Effector memory CD8-positive, alpha-beta T cell (primary cell): ENCODE results near the gene FHL2.

Experiments used
- ATAC-seq: fragments of 150-1000 bp; cut with Tn5 transposase; replicated peaks from 2 replicates; pipeline ENCODE4 v1.10.0; 2021; ENCODE audit warnings: mild to moderate bottlenecking, moderate library complexity
- DNase-seq, 3 experiments: peaks; one replicate each; pipeline ENCODE4 v3.0.0; 2021
- H3K27ac Mint-ChIP-seq, 2 donors: one replicate each; pipeline ENCODE4 v1.8.0; 2022; ENCODE audit warnings: mild to moderate bottlenecking in 2 of 2, mixed read lengths in 2 of 2, moderate library complexity in 2 of 2
- H3K27me3 Mint-ChIP-seq, 2 donors: one replicate each; pipeline ENCODE4 v1.8.0; 2022; ENCODE audit warnings: mixed read lengths in 2 of 2
- H3K36me3 Mint-ChIP-seq: one replicate; pipeline ENCODE4 v1.8.0; 2022; ENCODE audit warnings: mild to moderate bottlenecking, moderate library complexity, mixed read lengths; ENCODE audit not compliant: insufficient read depth
- H3K4me1 Mint-ChIP-seq, 2 donors: one replicate each; pipeline ENCODE4 v1.8.0; 2022; ENCODE audit warnings: low read depth in 2 of 2, mixed read lengths in 2 of 2
- H3K4me3 Mint-ChIP-seq, 2 donors: one replicate each; pipeline ENCODE4 v1.8.0; 2022; ENCODE audit warnings: mild to moderate bottlenecking in 2 of 2, mixed read lengths in 2 of 2, moderate library complexity in 2 of 2
- H3K9me3 Mint-ChIP-seq, 2 donors: one replicate each; pipeline ENCODE4 v1.8.0; 2022; ENCODE audit warnings: mixed read lengths in 2 of 2

Gene FHL2

GRCh38 chr2:105412584-105412983, 13.7 kb upstream of the FHL2 start:
- Mint-ChIP-seq H3K4me1 (peaks cover 0 to 2% of the 10 kb centered on the region in 2 donors), H3K36me3 (no peaks in the 10 kb centered on the region), H3K4me3 (no peak overlapping the region), H3K27me3 (peaks cover 54 to 75% of the 10 kb centered on the region in 2 donors), H3K9me3 (no peaks in the 10 kb centered on the region), H3K27ac (no peak overlapping the region)
- ATAC-seq (no peak), DNase-seq (no peak)

GRCh38 chr2:105411720-105412407, 13.0 kb upstream of the FHL2 start:
- no peaks in the 10 kb centered on the region for H3K36me3 Mint-ChIP-seq
- no peaks in the 10 kb centered on the region for H3K9me3 Mint-ChIP-seq
- no peak for ATAC-seq
- DNase-seq = no peak
- peaks cover 52 to 69% of the 10 kb centered on the region in 2 donors for H3K27me3 Mint-ChIP-seq
- H3K4me3 Mint-ChIP-seq = no peak overlapping the region
- no peaks in the 10 kb centered on the region for H3K4me1 Mint-ChIP-seq
- H3K27ac Mint-ChIP-seq = no peak overlapping the region

- H3K4me1 Mint-ChIP-seq = no peaks in the 10 kb centered on the region
- DNase-seq (no peak), ATAC-seq (no peak)
- no peak overlapping the region for H3K4me3 Mint-ChIP-seq
- H3K36me3 Mint-ChIP-seq = no peaks in the 10 kb centered on the region
- peaks cover 49 to 75% of the 10 kb centered on the region in 2 donors for H3K27me3 Mint-ChIP-seq
- no peaks in the 10 kb centered on the region for H3K9me3 Mint-ChIP-seq
- no peak overlapping the region for H3K27ac Mint-ChIP-seq
These were observed 11.7 kb upstream of the FHL2 start for GRCh38 chr2:105410554-105410953.

GRCh38 chr2:105409717-105410116, 10.9 kb upstream of the FHL2 start:
- ATAC-seq (no peak), DNase-seq (no peak)
- Mint-ChIP-seq H3K9me3 (no peaks in the 10 kb centered on the region), H3K4me1 (no peaks in the 10 kb centered on the region), H3K4me3 (no peak overlapping the region), H3K36me3 (no peaks in the 10 kb centered on the region), H3K27me3 (peaks cover 41 to 74% of the 10 kb centered on the region in 2 donors), H3K27ac (no peak overlapping the region)

GRCh38 chr2:105407946-105408743, 9.3 kb upstream of the FHL2 start:
- Mint-ChIP-seq H3K36me3 (no peaks in the 10 kb centered on the region), H3K4me3 (no peak overlapping the region), H3K9me3 (no peaks in the 10 kb centered on the region), H3K4me1 (no peaks in the 10 kb centered on the region), H3K27me3 (peaks cover 39 to 74% of the 10 kb centered on the region in 2 donors), H3K27ac (no peak overlapping the region)
- ATAC-seq (no peak), DNase-seq (no peak)

GRCh38 chr2:105406221-105406620, 7.4 kb upstream of the FHL2 start:
- Mint-ChIP-seq H3K4me1 (no peaks in the 10 kb centered on the region), H3K36me3 (no peaks in the 10 kb centered on the region), H3K27me3 (peaks cover 30 to 62% of the 10 kb centered on the region in 2 donors), H3K4me3 (no peak overlapping the region), H3K27ac (no peak overlapping the region), H3K9me3 (no peaks in the 10 kb centered on the region)
- ATAC-seq = no peak
- no peak for DNase-seq

- Mint-ChIP-seq H3K9me3 (no peaks in the 10 kb centered on the region), H3K27me3 (peaks cover 30 to 71% of the 10 kb centered on the region in 2 donors)
- no peak for DNase-seq
These were observed 6.4 kb upstream of the FHL2 start for GRCh38 chr2:105405291-105405690.

GRCh38 chr2:105404736-105405135, 5.9 kb upstream of the FHL2 start:
- DNase-seq (no peak), ATAC-seq (no peak)
- Mint-ChIP-seq H3K36me3 (no peaks in the 10 kb centered on the region), H3K27me3 (peaks cover 30 to 73% of the 10 kb centered on the region in 2 donors), H3K4me3 (no peak overlapping the region), H3K27ac (no peak overlapping the region), H3K4me1 (no peaks in the 10 kb centered on the region), H3K9me3 (no peaks in the 10 kb centered on the region)

More at GRCh38 chr2:105405291-105405690, 6.4 kb upstream of the FHL2 start:
- H3K27ac Mint-ChIP-seq = no peak overlapping the region
- no peak overlapping the region for H3K4me3 Mint-ChIP-seq
- H3K4me1 Mint-ChIP-seq = no peaks in the 10 kb centered on the region
- no peaks in the 10 kb centered on the region for H3K36me3 Mint-ChIP-seq
- no peak for ATAC-seq

- H3K27ac Mint-ChIP-seq = no peak overlapping the region
- no peak overlapping the region for H3K4me3 Mint-ChIP-seq
- H3K36me3 Mint-ChIP-seq = no peaks in the 10 kb centered on the region
- ATAC-seq (no peak), DNase-seq (no peak)
- no peaks in the 10 kb centered on the region for H3K4me1 Mint-ChIP-seq
- H3K9me3 Mint-ChIP-seq = no peaks in the 10 kb centered on the region
- H3K27me3 Mint-ChIP-seq = peaks cover 35 to 73% of the 10 kb centered on the region in 2 donors
These were observed 5.2 kb upstream of the FHL2 start for GRCh38 chr2:105403783-105404698.

GRCh38 chr2:105403241-105403782, 4.5 kb upstream of the FHL2 start:
- Mint-ChIP-seq H3K36me3 (no peaks in the 10 kb centered on the region), H3K4me1 (peaks cover 0 to 2% of the 10 kb centered on the region in 2 donors), H3K27me3 (peaks cover 27 to 73% of the 10 kb centered on the region in 2 donors), H3K9me3 (no peaks in the 10 kb centered on the region), H3K4me3 (no peak overlapping the region), H3K27ac (no peak overlapping the region)
- ATAC-seq = no peak
- DNase-seq = no peak

GRCh38 chr2:105402809-105403208, 4.0 kb upstream of the FHL2 start:
- Mint-ChIP-seq H3K27ac (no peak overlapping the region), H3K4me3 (no peak overlapping the region), H3K27me3 (peaks cover 25 to 71% of the 10 kb centered on the region in 2 donors), H3K4me1 (peaks cover 2 to 3% of the 10 kb centered on the region in 2 donors), H3K36me3 (no peaks in the 10 kb centered on the region), H3K9me3 (no peaks in the 10 kb centered on the region)
- no peak for DNase-seq
- no peak for ATAC-seq

- Mint-ChIP-seq H3K27ac (no peak overlapping the region), H3K4me1 (peaks cover 2 to 3% of the 10 kb centered on the region in 2 donors), H3K36me3 (no peaks in the 10 kb centered on the region), H3K4me3 (no peak overlapping the region), H3K9me3 (no peaks in the 10 kb centered on the region), H3K27me3 (peaks cover 32 to 70% of the 10 kb centered on the region in 2 donors)
- no peak for ATAC-seq
- DNase-seq = no peak
These were observed 3.0 kb upstream of the FHL2 start for GRCh38 chr2:105401867-105402266.

GRCh38 chr2:105400138-105400540, 1.3 kb upstream of the FHL2 start:
- H3K27me3 Mint-ChIP-seq = peaks cover 41 to 69% of the 10 kb centered on the region in 2 donors
- no peak for DNase-seq
- H3K36me3 Mint-ChIP-seq = no peaks in the 10 kb centered on the region
- H3K9me3 Mint-ChIP-seq = no peaks in the 10 kb centered on the region
- H3K27ac Mint-ChIP-seq = no peak overlapping the region
- H3K4me3 Mint-ChIP-seq = peak overlapping the region in 1 of 2 donors; percentile 40
- H3K4me1 Mint-ChIP-seq = peaks cover 2 to 3% of the 10 kb centered on the region in 2 donors
- ATAC-seq = no peak
